Neural cell (in vitro differentiated cells): ENCODE data around the gene TRPT1. TPM values are rescaled to one million over a fixed set of nuclear protein-coding genes. Genes with fewer than 3 reads are reported as not detected.

Source experiments
- H2AFZ ChIP-seq: fragments of 200-600, 300-800 bp; sonication (generic), shearing (Covaris generic); 2 replicates; pipeline ENCODE4 v1.6.0; 2014; ENCODE audit warnings: low read depth, mild to moderate bottlenecking, antibody characterized with exemption, low read length, moderate library complexity
- H3F3A ChIP-seq: fragments of 200-600 bp; shearing (Covaris generic); 2 replicates; pipeline ENCODE4 v1.6.1; 2016; ENCODE audit warnings: mild to moderate bottlenecking, moderate library complexity, mixed read lengths, antibody characterized with exemption, low read length; ENCODE audit not compliant: insufficient read depth, poor library complexity, severe bottlenecking
- H3K27ac ChIP-seq: fragments of 200-600, 300-800 bp; sonication (generic), shearing (Covaris generic); 2 replicates; pipeline ENCODE4 v1.5.1; 2014; ENCODE audit warnings: mild to moderate bottlenecking, low read length, moderate library complexity
- H3K27me3 ChIP-seq: fragments of 300-800, 200-600 bp; sonication (generic), shearing (Covaris generic); 2 replicates; pipeline ENCODE4 v1.6.0; 2014; ENCODE audit warnings: mild to moderate bottlenecking, low read depth, low read length, moderate library complexity; ENCODE audit not compliant: insufficient read depth
- H3K36me3 ChIP-seq: fragments of 300-800, 200-600 bp; sonication (generic), shearing (Covaris generic); 2 replicates; pipeline ENCODE4 v1.5.1; 2014; ENCODE audit warnings: mild to moderate bottlenecking, antibody characterized with exemption, low read length, moderate library complexity; ENCODE audit not compliant: insufficient read depth
- H3K4me2 ChIP-seq: fragments of 300-800, 200-600 bp; sonication (generic), shearing (Covaris generic); 2 replicates; pipeline ENCODE4 v1.6.0; 2014; ENCODE audit warnings: mild to moderate bottlenecking, low read length
- H3K4me3 ChIP-seq: fragments of 300-800, 200-600 bp; sonication (generic), shearing (Covaris generic); 2 replicates; pipeline ENCODE4 v1.5.1; 2014; ENCODE audit warnings: mild to moderate bottlenecking, low read length, moderate library complexity
- H3K79me2 ChIP-seq: fragments of 200-600 bp; shearing (Covaris generic); replicated peaks from 2 replicates; pipeline ENCODE4 v1.6.0; 2014; ENCODE audit warnings: mild to moderate bottlenecking, low read length, moderate library complexity; ENCODE audit not compliant: insufficient read depth
- H3K9ac ChIP-seq: fragments of 300-800, 200-600 bp; sonication (generic), shearing (Covaris generic); 2 replicates; pipeline ENCODE4 v1.6.1; 2016; ENCODE audit warnings: mild to moderate bottlenecking, low read length, mixed read lengths
- H3K9me2 ChIP-seq: fragments of 200-600 bp; shearing (Covaris generic); 2 replicates; pipeline ENCODE4 v1.6.1; 2016; ENCODE audit warnings: mild to moderate bottlenecking, low read length, mixed read lengths; ENCODE audit not compliant: insufficient read depth
- H3K9me3 ChIP-seq: fragments of 200-600, 300-800 bp; sonication (generic), shearing (Covaris generic); 2 replicates; pipeline ENCODE4 v1.6.1; 2016; ENCODE audit warnings: mild to moderate bottlenecking, mixed run types, low read length, moderate library complexity, mixed read lengths
- H4K20me1 ChIP-seq: fragments of 200-600 bp; shearing (Covaris generic); 2 replicates; pipeline ENCODE4 v1.6.1; 2016; ENCODE audit warnings: mild to moderate bottlenecking, mixed run types; ENCODE audit not compliant: insufficient read depth
- CTCF ChIP-seq: fragments of 450-650 bp; IDR thresholded peaks from 2 replicates; pipeline ENCODE4 v1.5.1; 2014; ENCODE audit warnings: antibody characterized with exemption, mild to moderate bottlenecking, moderate library complexity; ENCODE audit not compliant: poor library complexity, severe bottlenecking
- EP300 ChIP-seq: fragments of 450-650 bp; conservative IDR thresholded peaks from 2 replicates; pipeline ENCODE4 v1.6.1; 2014; ENCODE audit warnings: antibody characterized with exemption, mild to moderate bottlenecking, moderate library complexity; ENCODE audit not compliant: poor library complexity, severe bottlenecking
- EZH2 ChIP-seq: fragments of 200-600, 300-800 bp; shearing (Covaris generic), sonication (generic); IDR thresholded peaks from 2 replicates; pipeline ENCODE4 v1.6.1; 2014; ENCODE audit warnings: antibody characterized with exemption, low read length, borderline replicate concordance, mild to moderate bottlenecking; ENCODE audit not compliant: insufficient read depth, poor library complexity, severe bottlenecking
- MXI1 ChIP-seq: fragments of 450-650 bp; conservative IDR thresholded peaks from 2 replicates; pipeline ENCODE4 v1.6.1; 2014; ENCODE audit warnings: antibody characterized with exemption, mild to moderate bottlenecking; ENCODE audit not compliant: poor library complexity, severe bottlenecking
- POLR2AphosphoS5 ChIP-seq: IDR thresholded peaks from 2 replicates; pipeline ENCODE4 v1.6.1; 2012
- RAD21 ChIP-seq: fragments of 450-650 bp; conservative IDR thresholded peaks from 2 replicates; pipeline ENCODE4 v1.6.1; 2014; ENCODE audit warnings: antibody characterized with exemption, mild to moderate bottlenecking, moderate library complexity
- REST ChIP-seq: IDR thresholded peaks from 2 replicates; pipeline ENCODE4 v1.6.1; 2012; ENCODE audit warnings: borderline replicate concordance
- SMC3 ChIP-seq: fragments of 450-650 bp; conservative IDR thresholded peaks from 2 replicates; pipeline ENCODE4 v1.6.1; 2014; ENCODE audit warnings: antibody characterized with exemption, mild to moderate bottlenecking, moderate library complexity; ENCODE audit not compliant: poor library complexity
- TAF1 ChIP-seq: IDR thresholded peaks from 2 replicates; pipeline ENCODE4 v1.6.1; 2012; ENCODE audit warnings: low read depth
- polyA plus RNA-seq: library from polyadenylated mRNA; depleted of rRNA; stranded (reverse); fragments of >200 nt; gene quantifications from 2 replicates; pipeline ENCODE4 v1.2.3, GENCODE V29; 2014

TRPT1 gene
- polyA plus RNA-seq, 1 donor from 2014 or later: 67.2 TPM

DNA sequence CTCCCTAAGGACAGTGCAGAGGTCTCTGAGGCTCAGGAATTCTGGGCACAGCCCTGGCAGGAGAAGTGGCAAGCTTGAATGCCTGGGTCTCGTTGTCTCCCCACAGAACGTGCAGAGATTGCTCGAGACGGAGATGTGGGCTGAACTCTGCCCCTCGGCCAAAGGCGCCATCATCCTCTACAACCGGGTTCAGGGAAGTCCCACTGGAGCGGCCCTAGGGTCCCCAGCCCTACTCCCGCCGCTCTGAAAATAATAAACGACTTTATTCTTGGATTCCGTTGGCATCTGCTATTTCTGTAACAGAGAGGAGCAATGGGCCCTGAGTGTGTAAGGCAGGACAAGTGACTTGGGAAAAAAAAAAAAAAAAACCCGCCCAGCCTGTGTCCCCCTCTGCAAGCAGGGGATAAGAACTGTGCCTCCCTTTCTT is 3.8 kb upstream of the TRPT1 start:
- H3K79me2 ChIP-seq: peaks cover 6% of the 10 kb centered on the region
- peak overlapping the region; percentile 70 for H3K4me2 ChIP-seq
- peak overlapping the region; percentile 88 for H3K27ac ChIP-seq
- peak overlapping the region; percentile 72 for H2AFZ ChIP-seq
- peaks cover 8% of the 10 kb centered on the region for H3K27me3 ChIP-seq
- no peaks in the 10 kb centered on the region for H3K9me3 ChIP-seq
- H4K20me1 ChIP-seq: no peaks in the 10 kb centered on the region
- peak overlapping the region; percentile 88 for H3K9ac ChIP-seq
- no peaks in the 10 kb centered on the region for H3K9me2 ChIP-seq
- H3K36me3 ChIP-seq: no peaks in the 10 kb centered on the region
- no peak for TF ChIP-seq REST
- no peak for TF ChIP-seq SMC3
- no peak for TF ChIP-seq EZH2
- no peak for TF ChIP-seq POLR2AphosphoS5
- TF ChIP-seq EP300: no peak
- no peak for TF ChIP-seq CTCF
- TF ChIP-seq TAF1: no peak
- no peaks in the 10 kb centered on the region for H3F3A ChIP-seq
- H3K4me3 ChIP-seq: peak overlapping the region; percentile 94

DNA sequence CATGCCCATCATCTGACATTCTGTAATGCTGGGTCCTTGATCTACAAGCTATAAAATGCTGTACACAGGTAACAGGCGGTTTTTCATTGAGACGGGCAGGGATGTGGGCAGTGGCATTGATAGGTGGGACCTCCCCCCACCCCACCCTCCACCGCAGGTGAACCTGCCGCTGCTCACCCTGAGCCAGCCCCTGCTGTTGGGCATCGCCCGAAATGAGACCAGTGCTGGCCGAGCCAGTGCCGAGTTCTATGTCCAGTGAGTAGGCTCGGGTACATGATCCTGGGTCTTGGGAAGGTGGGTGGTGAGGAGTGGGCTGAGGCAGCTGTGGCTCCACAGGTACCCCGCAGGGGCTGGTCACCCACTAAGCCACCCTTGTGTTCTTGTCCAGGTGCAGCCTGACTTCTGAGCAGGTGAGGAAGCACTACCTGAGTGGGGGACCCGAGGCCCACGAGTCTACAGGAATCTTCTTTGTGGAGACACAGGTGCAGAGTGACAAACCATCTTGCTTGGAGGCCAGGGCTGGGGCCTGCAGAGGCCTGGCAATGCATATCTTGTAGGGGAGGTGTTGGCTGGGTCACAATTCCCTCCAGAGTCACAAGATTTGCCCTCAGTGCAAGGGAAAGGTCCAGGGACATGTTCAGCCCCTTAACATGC is 3.2 kb upstream of the TRPT1 start:
- Histone ChIP-seq H3K27ac (peak overlapping the region; percentile 88), H3F3A (no peaks in the 10 kb centered on the region), H4K20me1 (no peaks in the 10 kb centered on the region), H3K79me2 (peaks cover 6% of the 10 kb centered on the region), H3K9me3 (no peaks in the 10 kb centered on the region), H3K36me3 (no peaks in the 10 kb centered on the region), H3K9ac (peak overlapping the region; percentile 88), H3K27me3 (peaks cover 8% of the 10 kb centered on the region), H3K4me3 (peak overlapping the region; percentile 94), H3K9me2 (no peaks in the 10 kb centered on the region), H2AFZ (no peak overlapping the region), H3K4me2 (peak overlapping the region; percentile 70)
- TF ChIP-seq MXI1 (no peak), EZH2 (no peak), CTCF (no peak), RAD21 (no peak), TAF1 (no peak), POLR2AphosphoS5 (no peak), REST (no peak), SMC3 (no peak), EP300 (no peak)
